ENCODE data around the gene PFDN5. TPM values are rescaled to one million over a fixed set of nuclear protein-coding genes. Genes with fewer than 3 reads are reported as not detected.

PFDN5 gene
- total RNA-seq, 2 donors from 2014 or later = 322 to 403 TPM

DNA sequence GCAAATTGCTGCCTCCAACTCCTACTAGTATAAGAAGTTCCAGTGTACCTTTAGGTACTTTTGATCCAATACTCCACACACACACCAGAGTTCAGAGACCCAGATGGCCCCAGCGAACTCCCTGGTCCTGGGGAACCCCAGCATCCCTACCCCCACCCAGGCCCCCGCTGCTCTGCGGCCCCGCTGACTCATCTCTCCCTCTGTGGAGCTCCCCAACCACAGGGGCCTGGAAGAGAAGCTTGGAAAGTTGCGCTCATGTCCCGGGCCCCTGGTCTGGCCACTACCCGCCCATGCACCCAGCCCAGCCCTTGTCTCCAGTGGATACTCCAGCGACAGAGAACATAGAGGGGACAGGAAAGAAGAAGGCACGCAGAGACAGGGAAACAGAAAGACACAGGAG lies 45.1 kb downstream of the PFDN5 start:
- Mint-ChIP-seq H3K36me3 (ENCODE audit: low read depth) (no peaks in the 10 kb centered on the region), H3K27ac (no peak overlapping the region), H3K4me3 (no peak overlapping the region), H3K27me3 (ENCODE audit: insufficient read depth) (peaks cover 31% of the 10 kb centered on the region), H3K4me1 (peaks cover 12% of the 10 kb centered on the region), H3K9me3 (no peaks in the 10 kb centered on the region)
- no peaks in the 10 kb centered on the region for H3K27me3 ChIP-seq (ENCODE audit: control insufficient read depth, insufficient read depth, low read length, poor library complexity, severe bottlenecking)
- WGBS, 2 experiments (ENCODE audit: insufficient coverage in 1 of 2, insufficient read length in 1 of 2) = 90 to 92% methylated on average over 4 to 9 of the region's 9 CpGs
- H3K4me3 ChIP-seq (ENCODE audit: low read length) = no peak overlapping the region
- no peaks in the 10 kb centered on the region for H3K9me3 ChIP-seq (ENCODE audit: control insufficient read depth, low read length)
- no peak overlapping the region for H3K27ac ChIP-seq (ENCODE audit: low read depth, low read length)
- no peaks in the 10 kb centered on the region for H3K36me3 ChIP-seq (ENCODE audit: control insufficient read depth, insufficient read depth, low read length)
- TF ChIP-seq, protein P1, sequence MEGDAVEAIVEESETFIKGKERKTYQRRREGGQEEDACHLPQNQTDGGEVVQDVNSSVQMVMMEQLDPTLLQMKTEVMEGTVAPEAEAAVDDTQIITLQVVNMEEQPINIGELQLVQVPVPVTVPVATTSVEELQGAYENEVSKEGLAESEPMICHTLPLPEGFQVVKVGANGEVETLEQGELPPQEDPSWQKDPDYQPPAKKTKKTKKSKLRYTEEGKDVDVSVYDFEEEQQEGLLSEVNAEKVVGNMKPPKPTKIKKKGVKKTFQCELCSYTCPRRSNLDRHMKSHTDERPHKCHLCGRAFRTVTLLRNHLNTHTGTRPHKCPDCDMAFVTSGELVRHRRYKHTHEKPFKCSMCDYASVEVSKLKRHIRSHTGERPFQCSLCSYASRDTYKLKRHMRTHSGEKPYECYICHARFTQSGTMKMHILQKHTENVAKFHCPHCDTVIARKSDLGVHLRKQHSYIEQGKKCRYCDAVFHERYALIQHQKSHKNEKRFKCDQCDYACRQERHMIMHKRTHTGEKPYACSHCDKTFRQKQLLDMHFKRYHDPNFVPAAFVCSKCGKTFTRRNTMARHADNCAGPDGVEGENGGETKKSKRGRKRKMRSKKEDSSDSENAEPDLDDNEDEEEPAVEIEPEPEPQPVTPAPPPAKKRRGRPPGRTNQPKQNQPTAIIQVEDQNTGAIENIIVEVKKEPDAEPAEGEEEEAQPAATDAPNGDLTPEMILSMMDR (conservative IDR thresholded peaks at IDR 0.05) = no peak
- peaks cover under 1% of the 10 kb centered on the region for H3K4me1 ChIP-seq (ENCODE audit: control insufficient read depth, insufficient read depth, low read length)
- H3K9ac ChIP-seq (ENCODE audit: extremely low read depth, low read length, poor library complexity, severe bottlenecking) = no peak overlapping the region
- peak; percentile 49 for DNase-seq

DNA sequence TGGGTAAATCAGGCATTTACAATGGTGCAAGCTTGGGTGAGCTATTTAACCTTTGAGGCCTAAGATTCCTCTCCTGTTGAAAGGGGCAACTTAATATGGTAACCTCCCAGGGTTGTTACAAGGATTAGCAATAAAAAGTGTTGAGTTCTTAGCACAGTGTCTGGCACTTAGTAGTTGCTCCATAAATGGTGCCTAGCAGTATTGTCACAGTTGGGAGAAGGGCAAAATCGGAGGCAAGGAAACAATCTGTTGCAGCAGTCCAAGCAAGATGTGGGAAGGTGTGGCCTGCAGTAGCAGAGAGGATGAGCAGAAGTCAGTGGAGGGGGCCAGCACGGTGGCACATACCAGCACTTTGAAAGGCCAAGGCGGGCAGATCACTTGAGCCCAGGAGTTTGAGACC lies 48.1 kb downstream of the PFDN5 start:
- H3K4me3 Mint-ChIP-seq = no peak overlapping the region
- Histone ChIP-seq H3K9ac (ENCODE audit: extremely low read depth, low read length, poor library complexity, severe bottlenecking) (no peak overlapping the region), H3K36me3 (ENCODE audit: control insufficient read depth, insufficient read depth, low read length) (no peaks in the 10 kb centered on the region), H3K27me3 (ENCODE audit: control insufficient read depth, insufficient read depth, low read length, poor library complexity, severe bottlenecking) (no peaks in the 10 kb centered on the region), H3K4me1 (ENCODE audit: control insufficient read depth, insufficient read depth, low read length) (peaks cover 8% of the 10 kb centered on the region), H3K9me3 (ENCODE audit: control insufficient read depth, low read length) (no peaks in the 10 kb centered on the region), H3K4me3 (ENCODE audit: low read length) (no peak overlapping the region), H3K27ac (ENCODE audit: low read depth, low read length) (no peak overlapping the region)
- no peak overlapping the region for H3K27ac Mint-ChIP-seq
- 65 to 90% methylated on average over 2 to 3 of the region's 3 CpGs for WGBS, 2 experiments (ENCODE audit: insufficient coverage in 1 of 2, insufficient read length in 1 of 2)
- no peaks in the 10 kb centered on the region for H3K36me3 Mint-ChIP-seq (ENCODE audit: low read depth)
- peaks cover 11% of the 10 kb centered on the region for H3K4me1 Mint-ChIP-seq
- TF ChIP-seq, protein P1 (conservative IDR thresholded peaks at IDR 0.05) = no peak
- peaks cover 27% of the 10 kb centered on the region for H3K27me3 Mint-ChIP-seq (ENCODE audit: insufficient read depth)
- DNase-seq = no peak
- no peaks in the 10 kb centered on the region for H3K9me3 Mint-ChIP-seq

DNA sequence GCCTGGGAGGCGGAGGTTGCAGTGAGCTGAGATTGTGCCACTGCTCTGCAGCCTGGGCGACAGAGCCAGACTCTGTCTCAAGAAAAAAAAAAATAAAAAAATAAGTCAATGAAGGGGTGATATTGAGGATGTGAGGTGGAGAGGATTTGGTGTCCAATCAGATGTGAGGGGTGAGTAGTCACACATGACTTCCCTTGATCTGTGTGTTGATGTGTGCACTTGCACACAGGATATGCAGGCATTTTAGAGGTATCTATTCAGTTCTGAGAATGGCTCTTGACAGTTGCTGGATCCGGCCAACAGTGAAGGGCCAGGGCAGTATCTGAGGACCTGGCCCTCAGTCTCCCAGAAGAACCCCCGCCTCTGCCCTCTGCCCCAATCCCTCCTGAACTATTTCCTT lies 48.6 kb downstream of the PFDN5 start:
- H3K27ac Mint-ChIP-seq = no peak overlapping the region
- H3K27ac ChIP-seq (ENCODE audit: low read depth, low read length) = no peak overlapping the region
- TF ChIP-seq, protein P1 (conservative IDR thresholded peaks at IDR 0.05) = no peak
- no peaks in the 10 kb centered on the region for H3K36me3 Mint-ChIP-seq (ENCODE audit: low read depth)
- DNase-seq = no peak
- peaks cover 27% of the 10 kb centered on the region for H3K27me3 Mint-ChIP-seq (ENCODE audit: insufficient read depth)
- no peaks in the 10 kb centered on the region for H3K9me3 ChIP-seq (ENCODE audit: control insufficient read depth, low read length)
- WGBS, 2 experiments (ENCODE audit: insufficient coverage in 1 of 2, insufficient read length in 1 of 2) = 94 to 96% methylated on average over 3 to 4 of the region's 4 CpGs
- no peak overlapping the region for H3K4me3 ChIP-seq (ENCODE audit: low read length)
- H3K4me3 Mint-ChIP-seq = peak overlapping the region; percentile 74
- H3K4me1 ChIP-seq (ENCODE audit: control insufficient read depth, insufficient read depth, low read length) = peaks cover 8% of the 10 kb centered on the region
- no peaks in the 10 kb centered on the region for H3K36me3 ChIP-seq (ENCODE audit: control insufficient read depth, insufficient read depth, low read length)
- no peak overlapping the region for H3K9ac ChIP-seq (ENCODE audit: extremely low read depth, low read length, poor library complexity, severe bottlenecking)
- no peaks in the 10 kb centered on the region for H3K9me3 Mint-ChIP-seq
- peaks cover 10% of the 10 kb centered on the region for H3K4me1 Mint-ChIP-seq
- no peaks in the 10 kb centered on the region for H3K27me3 ChIP-seq (ENCODE audit: control insufficient read depth, insufficient read depth, low read length, poor library complexity, severe bottlenecking)
